Dedifferentiated amniotic fluid mesenchymal stem cell (primary cell): ENCODE data around the gene EPHA1.
"Not testable (repeated sequence)": the region's sequence is repeated elsewhere in the genome, so short reads cannot be mapped to it uniquely, and the experiment has no call there.

Experiments used
- DNase-seq: peaks from one replicate; pipeline ENCODE4 v3.0.0-alpha.2; 2016; ENCODE audit errors: extremely low spot score

The EPHA1 gene

DNA sequence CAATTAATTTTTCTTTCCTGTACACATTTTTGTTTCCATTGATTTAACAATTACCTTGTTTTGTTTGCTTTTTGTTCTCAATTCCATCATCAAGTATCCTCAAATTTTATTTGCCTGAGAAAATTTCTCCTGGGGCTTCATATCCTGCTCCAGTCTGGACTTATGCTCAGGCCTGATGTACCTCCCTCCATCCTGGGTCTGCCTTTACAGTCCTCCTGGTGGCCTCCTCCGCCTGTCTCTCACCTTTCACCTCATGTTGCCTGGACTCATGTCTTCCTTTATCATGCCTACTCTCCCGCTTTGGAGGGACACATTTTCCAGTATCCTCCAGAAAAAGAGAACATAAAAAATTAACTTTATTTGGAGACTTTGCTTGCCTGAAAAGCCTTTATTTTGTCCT is 22.5 kb upstream of the EPHA1 start:
- DNase-seq, result no peak

GRCh38 chr7:143429770-143430698 is 21.4 kb upstream of the EPHA1 start:
- DNase-seq, result no peak

- no peak for DNase-seq
These were observed 18.0 kb upstream of the EPHA1 start for GRCh38 chr7:143426479-143427142.

DNA sequence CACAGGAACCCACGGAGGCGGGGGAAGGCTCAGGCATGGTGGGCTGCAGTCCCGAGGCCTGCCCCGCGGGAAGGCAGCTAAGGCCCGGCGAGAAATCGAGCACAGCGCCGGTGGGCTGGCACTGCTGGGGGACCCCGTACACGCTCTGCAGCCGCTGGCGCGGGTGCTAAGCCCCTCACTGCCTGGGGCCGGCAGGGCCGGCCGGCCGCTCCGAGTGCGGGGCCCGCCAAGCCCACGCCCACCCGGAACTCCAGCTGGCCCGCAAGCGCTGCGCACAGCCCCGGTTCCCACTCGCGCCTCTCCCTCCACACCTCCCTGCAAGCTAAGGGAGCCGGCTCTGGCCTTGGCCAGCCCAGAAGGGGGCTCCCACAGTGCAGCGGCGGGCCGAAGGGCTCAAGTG is 15.8 kb upstream of the EPHA1 start:
- DNase-seq, result not testable (repeated sequence)

GRCh38 chr7:143422033-143422432 is 13.4 kb upstream of the EPHA1 start:
- no peak for DNase-seq

DNA sequence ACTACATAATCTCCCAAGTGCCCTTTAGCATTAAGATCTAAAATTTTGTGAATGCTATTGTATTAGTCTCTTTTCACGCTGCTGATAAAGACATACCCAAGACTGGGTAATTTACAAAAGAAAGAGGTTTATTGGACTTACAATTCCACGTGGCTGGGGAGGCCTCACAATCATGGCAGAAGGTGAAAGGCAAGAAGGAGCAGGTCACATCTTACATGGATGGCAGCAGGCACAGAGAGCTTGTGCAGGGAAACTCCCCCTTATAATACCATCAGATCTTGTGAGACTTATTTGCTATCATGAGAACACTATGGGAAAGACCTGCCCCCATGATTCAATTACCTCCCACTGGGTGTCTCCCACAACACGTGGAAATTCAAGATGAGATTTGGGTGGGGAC is 12.0 kb upstream of the EPHA1 start:
- not testable (repeated sequence) for DNase-seq

- DNase-seq, result no peak
These were observed 11.2 kb upstream of the EPHA1 start for GRCh38 chr7:143419880-143420279.

- DNase-seq, result no peak
These were observed 10.2 kb upstream of the EPHA1 start for GRCh38 chr7:143418681-143419458.

DNA sequence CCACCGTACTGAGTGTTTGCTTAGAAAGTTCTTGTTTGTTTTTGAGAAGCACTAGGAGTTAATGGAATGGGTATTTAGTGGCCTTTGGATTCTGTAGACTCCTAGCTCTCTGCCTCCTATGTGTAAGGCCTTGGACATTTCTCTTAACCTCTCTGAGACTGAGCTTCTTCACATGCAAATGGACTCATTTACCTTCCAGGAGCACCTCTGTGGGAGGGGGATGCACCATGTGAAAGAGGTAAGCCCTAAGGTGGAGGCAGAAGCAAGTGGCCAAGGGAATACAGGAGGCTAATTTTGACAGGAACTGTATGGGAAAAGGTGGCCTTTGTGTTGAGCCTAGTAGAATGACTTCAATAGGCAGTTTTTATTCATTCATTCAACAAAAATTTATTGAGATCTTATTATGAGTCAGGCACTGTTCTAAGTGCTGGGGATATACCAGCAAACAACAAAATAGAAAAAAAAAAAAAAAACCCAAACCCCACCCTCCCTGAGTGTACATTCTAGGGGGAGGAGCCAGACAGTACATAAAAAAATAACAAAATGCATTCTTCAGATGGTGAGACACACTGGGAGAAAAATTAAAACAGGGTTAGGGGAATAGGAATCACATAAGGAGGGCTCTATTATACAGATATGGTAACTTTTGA is 9.2 kb upstream of the EPHA1 start:
- DNase-seq, result no peak

GRCh38 chr7:143416565-143417149 is 8.0 kb upstream of the EPHA1 start:
- peak; percentile 58 for DNase-seq

GRCh38 chr7:143415742-143416397 is 7.2 kb upstream of the EPHA1 start:
- DNase-seq, result no peak

DNA sequence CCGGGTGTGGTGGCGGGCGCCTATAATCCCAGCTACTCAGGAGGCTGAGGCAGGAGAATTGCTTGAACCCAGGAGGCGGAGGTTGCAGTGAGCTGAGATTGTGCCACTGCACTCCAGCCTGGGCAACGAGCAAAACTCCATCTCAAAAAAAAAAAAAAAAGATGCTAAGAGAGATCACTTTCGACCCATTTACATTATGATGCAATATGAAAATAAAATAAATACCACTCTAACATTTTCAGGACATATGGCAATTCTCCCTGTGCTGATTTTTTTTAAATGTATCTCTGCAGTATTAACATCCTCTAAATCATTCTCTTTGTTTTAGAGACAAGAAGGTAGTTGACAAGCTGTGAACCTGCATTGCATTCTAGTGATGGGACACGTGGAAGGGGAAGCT is 6.6 kb upstream of the EPHA1 start:
- DNase-seq, result not testable (repeated sequence)

DNA sequence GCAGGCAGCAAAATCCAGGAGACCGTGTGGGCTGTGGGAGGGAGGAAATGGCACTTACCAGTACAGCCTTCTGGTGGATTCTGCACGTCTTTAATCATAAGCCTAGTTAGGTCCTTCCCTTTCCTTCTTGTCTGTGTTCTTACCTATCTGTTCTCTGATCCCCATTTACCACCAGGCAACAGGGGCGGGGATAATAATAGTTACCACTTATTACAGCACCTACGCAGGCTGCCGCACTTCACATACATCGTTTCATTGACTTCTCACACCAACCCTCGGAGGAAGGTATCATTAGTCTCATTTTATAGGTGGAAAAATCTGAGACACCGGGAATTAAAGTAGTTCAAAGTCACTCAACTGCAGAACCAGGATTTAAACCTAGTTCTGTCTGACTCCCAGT is 4.5 kb upstream of the EPHA1 start:
- no peak for DNase-seq

DNA sequence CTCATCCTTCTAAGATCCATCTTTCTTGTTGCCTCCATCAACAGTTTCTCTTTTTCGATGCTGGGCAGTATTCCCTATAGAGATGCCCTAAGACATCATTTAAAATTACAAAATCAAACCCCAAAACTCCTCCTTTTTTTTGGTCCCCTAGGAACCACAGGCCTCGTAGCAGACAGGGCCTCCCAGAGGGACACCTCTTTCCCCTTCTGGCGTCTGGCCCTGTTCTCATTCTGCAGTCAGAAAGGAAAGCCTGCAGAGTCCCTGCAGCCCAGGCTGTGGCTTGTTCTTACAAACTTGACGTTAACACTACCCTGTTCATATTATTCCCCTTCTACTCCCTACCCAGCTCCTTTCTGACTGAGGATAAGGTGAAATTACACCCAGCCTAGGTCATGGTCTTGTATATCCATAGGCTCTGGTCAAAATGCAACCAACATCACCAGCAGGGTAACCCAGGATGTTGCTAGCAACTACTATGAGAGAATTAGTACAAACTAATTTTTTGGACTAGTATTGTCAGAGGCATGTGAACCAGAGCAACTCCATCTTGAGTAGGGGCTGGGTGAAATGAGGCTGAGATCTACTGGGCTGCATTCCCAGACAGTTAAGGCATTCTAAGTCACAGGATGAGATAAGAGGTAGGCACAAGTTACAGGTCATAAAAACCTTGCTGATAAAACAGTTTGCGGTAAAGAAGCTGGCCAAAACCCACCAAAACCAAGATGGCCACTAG is 3.5 kb upstream of the EPHA1 start:
- no peak for DNase-seq

DNA sequence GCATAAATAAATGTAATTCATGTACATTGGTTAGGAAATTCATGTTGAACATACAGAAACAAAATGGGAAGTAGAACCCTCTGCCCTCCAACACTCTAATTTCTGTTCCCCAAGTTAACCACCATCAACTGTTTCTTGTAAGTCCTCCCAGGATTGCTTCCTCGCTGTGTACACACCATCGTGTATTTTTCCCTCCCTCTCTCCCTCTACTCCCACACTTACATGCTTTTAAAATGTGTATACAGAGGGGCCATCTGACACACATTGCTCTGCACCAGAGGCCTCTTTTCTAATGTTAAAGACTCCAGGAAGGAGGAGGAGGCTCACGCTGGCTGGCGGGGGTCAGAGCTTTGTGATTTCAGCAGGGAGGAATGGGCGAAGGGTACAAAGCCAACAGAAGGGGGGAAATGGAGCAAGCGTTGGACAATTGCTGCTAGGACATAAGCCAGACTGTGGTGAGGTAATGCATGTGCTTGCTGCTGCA is 1.9 kb upstream of the EPHA1 start:
- no peak for DNase-seq

DNA sequence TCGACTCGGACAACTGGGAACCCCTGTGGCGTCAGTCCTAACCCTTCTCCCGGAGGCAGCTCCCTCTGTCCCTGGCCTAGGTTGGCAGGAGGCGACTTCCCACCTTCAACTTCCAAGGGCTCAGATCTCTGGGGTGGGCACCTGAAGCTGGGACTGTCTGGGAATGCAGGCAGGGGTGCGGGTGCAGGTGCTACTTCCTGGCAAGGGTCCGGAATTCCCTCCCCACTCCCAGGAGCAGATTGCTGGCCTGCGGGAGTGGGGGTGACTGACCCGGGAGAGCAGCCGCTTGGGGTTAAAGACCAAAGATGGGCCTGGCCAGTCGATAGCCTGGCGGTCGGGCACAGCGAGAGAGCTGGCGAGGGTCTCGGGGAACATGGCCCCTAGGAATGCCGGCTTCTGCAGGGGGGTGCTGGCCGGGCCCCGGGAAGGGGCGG is 387 bp downstream of the EPHA1 start:
- no peak for DNase-seq

DNA sequence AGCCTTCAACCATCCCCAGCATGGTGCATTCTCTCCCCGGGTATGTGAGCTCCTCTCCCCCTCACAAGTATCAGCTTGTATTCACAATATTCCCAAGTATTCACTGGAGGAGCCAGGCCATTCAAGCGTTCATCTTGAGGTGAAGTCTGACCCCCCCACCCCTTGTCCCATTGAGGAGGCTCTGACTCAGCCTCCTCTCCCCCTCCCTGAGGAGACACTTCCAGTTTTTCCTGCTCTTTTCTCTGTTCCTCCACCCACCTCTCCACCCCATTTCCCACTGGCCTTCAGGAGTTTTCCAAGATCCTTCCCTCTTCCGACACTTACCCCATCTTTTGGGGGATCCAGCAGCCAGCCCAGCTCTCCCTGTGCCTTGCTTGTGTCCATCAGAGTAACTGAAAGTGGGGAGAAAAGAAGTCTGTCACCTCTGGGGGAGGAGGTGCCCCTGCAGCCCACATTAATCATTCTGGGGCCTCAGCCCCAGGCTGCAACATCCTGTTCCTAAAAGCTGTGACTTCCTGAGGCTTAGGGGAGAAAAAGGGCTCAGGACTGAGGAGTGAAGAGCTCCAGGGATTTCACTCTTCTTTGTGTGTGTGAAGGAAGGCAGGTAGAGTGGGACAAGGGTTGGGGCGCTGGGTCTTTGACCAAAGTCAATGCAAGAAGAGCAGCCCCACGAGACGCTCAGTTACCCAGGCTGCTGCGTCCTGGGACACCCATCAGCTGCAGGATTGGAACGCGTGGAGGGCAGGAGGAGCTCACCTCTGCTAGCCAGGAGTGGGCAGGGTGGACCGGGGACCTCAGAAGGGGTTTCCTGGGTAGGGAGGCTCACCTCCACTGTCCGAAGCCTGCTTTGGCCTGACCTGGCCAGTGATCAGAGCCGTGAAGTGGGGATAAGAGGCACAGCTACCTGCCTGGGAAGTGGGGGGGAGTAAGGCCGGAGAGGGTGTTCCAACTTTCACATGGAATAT is 1.1 kb downstream of the EPHA1 start:
- no peak for DNase-seq

GRCh38 chr7:143406002-143406357 is 2.7 kb downstream of the EPHA1 start:
- DNase-seq, result no peak
